G401 (cell line): ENCODE data around the gene DAPP1. TPM values are rescaled to one million over a fixed set of nuclear protein-coding genes. Genes with fewer than 3 reads are reported as not detected.
"Not testable (repeated sequence)": the region's sequence is repeated elsewhere in the genome, so short reads cannot be mapped to it uniquely, and the experiment has no call there.

ENCODE experiments used
- DNase-seq: peaks from one replicate; pipeline ENCODE4 v3.0.0-alpha.2; 2015; ENCODE audit warnings: low spot score
- in situ Hi-C: cut with HindIII; loops from 2 replicates; pipeline ENCODE4 v1.10.0; 2016; ENCODE audit warnings: low sequenced_read_pairs, mixed read lengths
- total RNA-seq: library from RNA; depleted of rRNA; stranded (reverse); fragments of >200 nt; shearing (Covaris generic); gene quantifications from 2 replicates; pipeline ENCODE4 v1.2.3, GENCODE V29; 2014

Gene DAPP1
- total RNA-seq, 1 experiment from 2014 or later: not detected

DNA sequence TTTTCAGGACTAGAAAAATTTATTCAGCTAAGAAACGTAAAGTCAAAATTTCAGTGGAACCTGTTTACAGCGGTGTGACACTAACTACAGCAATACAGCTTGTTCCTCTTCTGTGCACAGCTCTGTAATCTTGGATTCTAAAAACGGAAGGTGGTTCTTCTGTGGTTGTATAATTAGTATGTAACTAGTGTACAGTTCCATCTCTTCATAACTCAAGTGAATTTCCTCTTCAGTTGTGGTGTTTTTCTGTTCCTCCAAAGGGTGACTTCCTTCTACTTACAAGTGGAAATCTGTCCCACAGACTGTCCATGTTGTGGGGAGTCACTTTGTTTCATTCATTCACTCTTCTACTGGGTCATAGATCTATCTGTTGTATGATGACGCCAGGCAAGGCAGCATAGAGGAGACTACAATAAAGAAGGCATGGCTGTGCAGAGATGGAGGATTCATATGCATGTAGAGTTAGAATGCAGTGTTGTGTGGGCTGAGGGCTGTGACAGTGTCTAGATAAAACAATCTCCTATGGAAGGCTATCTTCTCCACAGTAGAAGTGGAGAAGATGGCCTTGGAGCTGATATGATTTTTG is 5.4 kb downstream of the DAPP1 start:
- in situ Hi-C loops: no loop called here
- DNase-seq: no peak

DNA sequence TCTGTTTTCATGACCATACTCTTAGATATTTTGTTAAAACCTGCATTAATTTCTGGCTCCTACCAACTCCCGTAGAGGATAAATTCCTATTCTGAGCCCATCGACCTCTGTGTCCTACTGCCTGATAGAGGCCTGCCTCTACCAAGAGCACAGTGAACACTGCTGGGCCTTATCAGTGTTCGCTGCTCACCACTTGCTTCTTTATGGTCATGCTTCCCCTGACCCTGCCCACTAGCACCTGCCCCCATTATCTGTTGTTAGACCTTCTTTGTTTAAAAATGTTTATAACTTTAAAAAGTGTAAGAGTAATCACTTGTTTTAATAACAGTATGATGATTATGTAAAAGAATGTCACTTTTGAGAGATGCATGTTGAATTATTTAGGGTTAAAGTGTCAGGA is 6.1 kb downstream of the DAPP1 start:
- no peak for DNase-seq
- in situ Hi-C loops: no loop called here

DNA sequence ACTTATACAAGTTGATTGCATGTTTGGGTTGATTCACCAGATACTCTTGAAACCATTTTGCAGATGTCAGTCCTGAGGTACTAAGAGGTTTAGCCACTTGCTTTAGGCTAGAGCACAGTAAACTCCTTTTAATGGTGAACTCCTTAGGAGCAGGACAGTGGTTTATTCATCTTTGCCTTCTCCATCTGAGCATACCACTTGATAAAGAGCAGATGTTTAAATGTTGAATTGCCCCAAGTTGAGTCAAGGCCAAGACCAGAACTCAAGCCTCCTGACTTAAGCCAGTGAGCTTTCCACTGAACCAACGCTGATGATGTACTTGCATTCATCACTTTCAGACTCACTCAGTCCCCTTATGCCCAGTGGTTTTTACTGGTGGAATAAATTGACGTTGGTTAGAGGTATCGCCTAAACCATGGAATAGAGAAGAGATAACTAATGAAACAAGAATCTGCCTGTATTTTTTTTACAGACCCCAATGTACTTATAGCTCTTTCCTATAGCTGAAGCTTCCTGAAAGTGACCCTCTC is 7.5 kb downstream of the DAPP1 start:
- no peak for DNase-seq
- in situ Hi-C loops: no loop called here

DNA sequence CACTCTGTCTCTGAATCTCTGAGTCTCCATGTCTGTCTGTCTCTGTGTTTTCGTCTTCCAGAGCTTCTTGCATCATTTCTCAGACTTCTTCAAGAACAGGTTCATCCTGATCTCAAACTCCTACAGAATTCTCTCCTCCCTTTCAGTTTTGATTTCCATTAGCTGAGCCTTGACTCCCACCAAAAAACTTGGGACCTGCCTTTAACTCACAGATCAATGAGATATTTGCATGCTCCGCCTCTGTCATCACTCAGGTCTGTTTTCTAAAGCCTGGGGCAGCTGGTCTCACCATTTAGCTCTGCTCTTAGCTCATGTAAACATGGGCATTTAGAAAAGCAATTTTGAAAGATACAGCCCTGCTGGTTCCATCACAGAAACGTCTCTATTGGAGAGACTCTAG is 8.6 kb downstream of the DAPP1 start:
- in situ Hi-C loops: no loop called here
- DNase-seq: no peak

DNA sequence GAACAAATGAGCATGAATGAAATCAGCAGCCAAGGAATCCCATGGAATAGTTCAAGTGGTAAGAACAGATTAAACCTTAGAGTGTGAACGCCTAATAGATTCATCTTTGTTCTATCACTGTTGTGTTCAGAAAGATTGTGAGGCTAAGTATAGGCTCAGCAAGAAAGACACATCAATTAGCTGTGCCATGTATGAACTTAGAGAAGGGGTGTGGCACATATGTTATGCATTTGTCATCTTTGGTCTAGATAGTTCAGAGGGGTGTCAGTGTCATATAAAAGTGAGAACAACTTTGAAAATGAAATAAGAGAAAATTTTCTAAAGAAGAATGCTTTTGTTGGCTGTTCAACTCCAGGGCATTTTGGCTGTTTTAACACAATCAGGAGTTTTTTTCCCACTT is 9.4 kb downstream of the DAPP1 start:
- in situ Hi-C loops: no loop called here
- DNase-seq: no peak

DNA sequence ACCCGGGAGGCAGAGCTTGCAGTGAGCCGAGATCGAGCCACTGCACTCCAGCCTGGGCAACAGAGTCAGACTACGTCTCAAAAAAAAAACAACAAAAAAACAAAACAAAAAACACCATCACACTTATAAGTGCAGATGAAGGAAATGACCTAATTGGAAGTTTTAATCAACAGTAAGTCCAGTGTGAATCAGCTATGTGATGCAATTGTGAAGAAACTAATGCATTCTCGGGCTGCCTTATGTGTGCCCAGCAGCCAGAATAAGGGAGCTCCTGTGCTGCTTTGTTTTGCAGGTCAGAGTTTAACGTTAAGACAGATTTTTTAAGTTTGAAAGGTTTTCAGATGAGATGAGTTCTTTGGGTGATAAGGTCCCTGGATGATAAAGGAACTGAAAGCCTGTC is 10.8 kb downstream of the DAPP1 start:
- in situ Hi-C loops: no loop called here
- no peak for DNase-seq

DNA sequence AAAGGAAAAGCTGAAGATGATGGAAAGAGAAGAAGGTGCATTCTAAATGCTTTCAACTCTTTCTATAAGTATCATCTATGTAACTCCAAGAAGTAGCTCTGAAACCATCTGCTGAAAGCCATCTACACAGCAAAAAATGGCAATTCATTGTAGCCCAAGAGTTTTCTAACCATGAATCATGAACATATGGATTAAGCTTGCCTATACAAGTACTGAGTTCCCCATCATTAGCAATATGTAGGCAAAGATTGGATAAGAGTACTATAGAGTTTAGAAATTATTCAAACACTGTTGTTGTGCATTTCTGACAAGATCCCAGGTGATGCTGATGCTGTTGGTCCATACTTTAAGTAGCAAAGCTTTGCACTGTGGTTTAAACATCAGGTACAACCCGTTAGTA is 11.2 kb downstream of the DAPP1 start:
- in situ Hi-C loops: no loop called here
- no peak for DNase-seq

DNA sequence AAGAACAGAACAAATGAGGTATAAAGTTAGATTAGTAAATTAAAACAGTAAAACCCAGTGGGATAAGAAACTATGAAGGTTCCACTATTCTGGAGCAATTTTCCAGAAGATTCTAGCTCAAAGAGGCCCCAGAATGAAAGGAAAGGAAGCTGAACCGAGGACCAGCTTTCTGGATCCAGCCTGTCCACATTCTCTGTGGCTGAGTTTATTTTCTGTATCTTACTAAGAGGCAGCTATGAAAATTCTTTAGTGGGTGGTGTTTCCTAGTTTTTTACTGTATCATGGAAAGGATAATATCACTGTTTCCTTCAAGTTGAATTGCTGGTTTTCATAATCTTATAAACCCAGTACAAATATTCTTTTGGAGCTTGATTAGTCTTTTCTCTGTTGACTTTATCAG is 11.8 kb downstream of the DAPP1 start:
- no peak for DNase-seq
- in situ Hi-C loops: no loop called here

DNA sequence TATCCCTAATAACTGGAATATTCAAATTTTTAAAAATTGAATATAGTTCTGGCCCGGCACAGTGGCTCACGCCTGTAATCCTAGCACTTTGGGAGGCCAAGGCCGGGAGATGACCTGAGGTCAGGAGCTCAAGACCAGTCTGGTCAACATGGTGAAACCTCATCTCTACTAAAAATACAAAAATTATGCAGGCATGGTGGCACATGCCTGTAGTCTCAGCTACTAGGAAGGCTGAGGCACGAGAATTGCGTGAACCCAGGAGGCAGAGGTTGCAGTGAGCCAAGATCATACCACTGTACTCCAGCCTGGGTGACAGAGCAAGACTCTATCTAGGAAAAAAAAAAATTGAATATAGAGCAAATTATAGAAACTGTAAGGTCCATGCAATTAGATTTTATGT is 13.4 kb downstream of the DAPP1 start:
- DNase-seq, in situ Hi-C loops: not testable (repeated sequence)

DNA sequence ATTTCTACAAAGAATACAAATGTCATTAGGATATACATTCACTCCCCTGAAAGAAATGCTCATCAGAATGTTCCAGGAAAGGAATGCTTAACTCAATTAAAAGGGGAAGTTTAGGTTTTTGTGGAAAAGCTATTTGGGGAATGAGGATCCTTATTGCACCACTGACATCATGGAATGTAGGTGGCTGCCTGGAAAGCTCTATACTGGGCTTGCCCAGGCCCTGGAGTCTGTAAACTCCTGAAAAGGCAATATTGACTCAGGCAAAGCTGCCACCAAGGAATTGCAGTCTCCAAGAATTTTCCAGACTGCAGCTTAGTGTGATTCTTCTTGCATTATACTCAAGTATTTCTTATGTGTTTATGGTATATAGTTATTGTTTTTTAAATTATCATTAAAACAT is 15.7 kb downstream of the DAPP1 start:
- DNase-seq: no peak
- in situ Hi-C loops: no loop called here

DNA sequence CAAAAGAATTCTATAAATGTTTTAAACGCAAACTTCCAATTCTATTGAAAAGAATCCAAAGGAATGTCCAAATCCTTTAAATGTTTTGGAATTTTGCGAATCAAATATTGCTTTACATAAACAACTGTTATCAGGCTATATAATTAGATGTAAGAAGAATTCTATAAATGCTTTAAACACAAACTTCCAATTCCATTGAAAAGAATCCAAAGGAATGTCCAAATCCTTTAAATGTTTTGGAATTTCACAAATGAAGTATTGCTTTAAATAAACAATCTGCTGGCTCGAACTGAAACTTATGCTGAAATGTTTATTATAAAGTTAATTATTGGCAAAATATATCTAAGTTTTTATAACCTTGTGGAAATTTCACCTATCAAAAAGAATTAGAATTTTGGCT is 16.1 kb downstream of the DAPP1 start:
- in situ Hi-C loops: no loop called here
- DNase-seq: no peak

DNA sequence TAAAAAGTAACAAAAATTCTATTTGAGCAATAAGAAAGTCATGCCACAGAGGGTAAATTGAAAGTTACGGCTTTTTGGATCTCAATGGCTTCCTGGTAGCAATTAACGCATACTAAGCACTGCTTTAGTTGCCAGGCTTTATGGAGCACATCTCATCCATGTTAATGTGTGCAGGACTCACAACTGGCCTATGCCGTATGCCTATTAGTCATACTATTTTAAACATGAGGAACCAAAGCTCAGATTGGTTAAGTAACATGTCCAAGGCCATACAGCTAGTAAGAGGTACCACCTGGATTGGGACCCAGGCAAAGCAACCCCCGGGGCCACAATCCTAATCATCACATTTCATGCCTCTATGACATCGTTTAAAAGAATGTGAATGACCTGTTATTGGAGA is 17.1 kb downstream of the DAPP1 start:
- in situ Hi-C loops: no loop called here
- DNase-seq: no peak

DNA sequence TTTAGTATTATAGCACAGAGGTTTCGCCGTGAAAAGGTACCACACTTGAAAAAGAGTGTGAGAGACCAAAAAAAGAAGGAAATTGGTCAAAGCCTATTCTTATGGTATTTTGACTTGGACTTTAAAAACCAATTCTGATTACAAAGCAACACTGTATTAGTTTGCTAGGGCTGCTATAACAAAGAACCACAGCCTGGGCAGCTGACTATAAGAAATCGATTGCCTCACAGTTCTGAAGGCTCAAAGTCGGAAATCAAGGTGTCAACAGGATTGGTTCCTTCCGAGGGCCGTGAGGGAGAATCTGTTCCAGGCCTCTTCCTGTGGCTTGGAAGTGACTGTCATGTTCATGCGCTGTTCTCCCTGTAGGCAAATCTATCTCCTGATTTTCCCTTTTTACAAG is 17.9 kb downstream of the DAPP1 start:
- DNase-seq: no peak
- in situ Hi-C loops: no loop called here

DNA sequence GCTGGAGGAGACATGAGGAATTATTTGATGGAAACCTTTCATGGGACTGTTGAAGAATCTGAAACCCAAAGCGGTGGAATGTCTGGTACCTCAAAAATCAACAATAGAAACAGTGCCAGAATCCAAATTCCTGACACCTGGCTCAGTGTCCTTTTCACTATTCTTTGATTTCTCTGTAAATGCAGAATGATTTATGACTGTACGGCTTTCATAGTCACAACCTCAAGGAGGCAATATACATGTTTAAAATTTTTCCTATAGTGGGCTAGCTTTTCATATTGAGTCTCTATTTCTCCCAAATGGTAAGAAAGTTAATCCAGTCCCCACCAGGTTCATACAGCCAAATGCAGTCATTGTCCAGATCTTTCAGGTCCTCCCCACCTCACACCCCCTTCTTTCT is 19.3 kb downstream of the DAPP1 start:
- in situ Hi-C loops: no loop called here
- no peak for DNase-seq

DNA sequence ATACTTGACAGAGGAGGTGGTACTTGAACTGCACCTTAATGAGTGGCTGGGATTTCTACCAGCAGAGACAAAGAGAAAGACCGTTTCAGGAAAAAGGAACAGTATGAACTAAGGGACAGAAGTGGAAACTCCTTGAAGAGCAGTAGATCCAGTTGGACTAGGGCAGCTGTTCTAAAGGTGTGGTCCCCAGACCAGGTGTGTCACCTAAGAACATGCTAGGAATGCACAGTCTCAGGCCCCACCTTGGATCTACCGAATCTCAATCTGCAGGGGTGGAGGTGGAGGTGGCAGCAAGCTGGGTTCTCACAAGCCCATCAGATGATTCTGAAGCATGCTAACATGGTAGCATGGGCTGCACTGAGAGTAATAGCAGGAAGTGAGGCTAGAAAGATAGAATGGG is 22.3 kb downstream of the DAPP1 start:
- DNase-seq: no peak
- in situ Hi-C loops: no loop called here

DNA sequence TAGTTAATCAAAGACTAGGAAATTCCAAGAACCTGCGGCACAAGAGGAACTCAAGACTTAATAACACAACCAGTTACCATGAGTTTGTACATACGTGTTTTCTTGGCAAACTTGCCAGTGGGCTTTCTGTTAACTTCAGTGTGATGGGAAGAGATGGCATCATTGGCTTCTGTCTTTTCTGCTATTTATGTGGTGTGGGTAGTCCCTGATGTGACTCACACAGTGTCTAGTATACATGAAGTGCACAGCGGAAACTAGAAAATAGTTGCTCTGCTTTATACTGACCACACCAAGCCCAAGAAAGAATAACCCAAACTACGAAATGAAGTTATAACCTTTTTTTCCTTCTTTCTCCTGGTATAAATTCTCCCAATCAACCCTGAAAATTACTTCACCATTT is 24.5 kb downstream of the DAPP1 start:
- DNase-seq: no peak
- in situ Hi-C loops: no loop called here

DNA sequence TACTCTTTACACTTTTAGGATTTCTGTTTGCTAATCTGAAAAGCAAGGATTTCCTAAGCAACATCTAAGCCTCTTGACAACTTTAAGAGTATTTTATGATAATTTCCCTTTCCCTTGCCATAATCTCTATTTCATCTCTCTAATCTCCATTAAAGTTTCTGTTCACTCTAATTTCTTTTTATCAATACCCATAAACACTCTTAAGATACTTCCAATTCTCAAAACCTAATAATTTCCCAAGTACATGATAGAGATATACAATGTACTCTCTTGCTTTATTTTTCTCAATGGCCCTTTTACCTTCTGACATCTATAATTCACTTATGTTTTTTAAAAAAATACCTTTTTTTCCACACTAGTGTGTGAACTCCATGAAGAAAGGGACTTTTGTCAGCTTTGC is 26.8 kb downstream of the DAPP1 start:
- in situ Hi-C loops: no loop called here
- DNase-seq: no peak

DNA sequence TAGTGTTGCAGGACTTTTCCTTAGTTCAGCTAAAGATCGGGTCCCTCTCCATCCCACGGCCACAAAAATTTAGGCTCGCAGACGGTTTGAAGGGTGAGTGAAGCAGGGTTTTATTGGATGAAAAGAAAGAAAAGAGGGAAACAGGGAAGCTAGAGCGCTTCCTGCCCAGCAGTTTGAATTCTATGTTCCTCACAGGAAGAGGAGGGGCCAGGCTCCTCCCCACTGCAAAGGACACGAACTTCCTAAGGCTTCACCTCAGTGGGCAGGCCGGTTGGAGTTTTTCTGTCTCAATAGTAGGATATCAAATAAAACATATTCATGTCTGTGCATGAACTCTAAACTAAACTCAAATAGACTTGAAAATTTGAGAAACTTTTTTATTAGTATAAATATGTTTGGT is 27.4 kb downstream of the DAPP1 start:
- in situ Hi-C loops: no loop called here
- DNase-seq: no peak

DNA sequence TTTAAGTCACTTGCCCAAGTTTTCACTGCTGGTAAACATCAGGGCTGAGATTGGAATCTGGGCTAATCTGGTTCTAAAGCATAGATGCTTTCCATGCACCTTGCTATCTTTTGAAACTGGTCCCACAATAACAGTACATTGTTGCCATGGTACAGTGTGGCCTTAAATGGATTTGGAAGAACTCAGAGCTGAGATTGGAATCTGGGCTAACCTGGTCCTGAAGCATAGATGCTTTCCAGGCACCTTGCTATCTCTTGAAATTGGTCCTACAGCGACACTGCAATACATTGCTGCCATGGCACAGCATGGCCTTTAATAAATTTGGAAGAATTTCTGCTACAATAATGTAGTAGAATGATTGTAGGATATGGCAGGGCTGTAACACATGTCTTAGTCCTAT is 28.6 kb downstream of the DAPP1 start:
- no peak for DNase-seq
- in situ Hi-C loops: no loop called here

DNA sequence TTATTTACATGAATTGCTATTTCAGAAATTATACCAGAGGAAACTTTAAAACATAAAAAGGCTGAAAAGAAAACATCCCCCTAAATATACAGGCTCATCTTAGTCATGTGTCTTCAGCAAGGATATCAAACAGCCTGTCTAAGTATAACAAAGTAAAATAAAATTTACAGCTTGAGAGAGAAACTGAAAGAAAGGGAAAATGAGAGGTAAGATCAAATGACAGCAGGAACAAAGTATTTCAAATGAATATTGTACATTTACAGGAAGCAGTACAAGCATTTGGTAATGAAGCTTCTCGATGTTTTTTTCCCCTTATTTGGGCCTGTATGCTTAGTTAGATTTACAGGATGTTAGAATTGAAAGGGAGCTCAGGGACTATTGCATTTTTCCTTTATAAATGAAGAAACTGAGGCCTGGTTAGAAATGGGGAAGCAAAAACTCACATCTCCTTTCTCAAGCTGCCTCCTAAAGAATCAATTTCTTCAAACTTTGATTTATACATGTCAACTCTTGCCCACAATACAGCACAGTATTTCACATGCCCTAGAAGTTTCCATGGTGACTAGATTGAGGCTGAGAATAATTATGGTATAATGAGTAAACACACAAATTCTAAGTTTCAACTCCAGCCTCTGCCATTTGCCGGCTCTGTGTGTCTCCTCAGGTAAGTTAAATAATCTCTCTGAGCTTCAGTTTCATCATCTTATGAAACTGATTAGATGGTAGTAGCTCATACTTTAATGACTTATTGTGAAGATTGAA is 29.3 kb downstream of the DAPP1 start:
- DNase-seq: no peak
- in situ Hi-C loops: no loop called here

DNA sequence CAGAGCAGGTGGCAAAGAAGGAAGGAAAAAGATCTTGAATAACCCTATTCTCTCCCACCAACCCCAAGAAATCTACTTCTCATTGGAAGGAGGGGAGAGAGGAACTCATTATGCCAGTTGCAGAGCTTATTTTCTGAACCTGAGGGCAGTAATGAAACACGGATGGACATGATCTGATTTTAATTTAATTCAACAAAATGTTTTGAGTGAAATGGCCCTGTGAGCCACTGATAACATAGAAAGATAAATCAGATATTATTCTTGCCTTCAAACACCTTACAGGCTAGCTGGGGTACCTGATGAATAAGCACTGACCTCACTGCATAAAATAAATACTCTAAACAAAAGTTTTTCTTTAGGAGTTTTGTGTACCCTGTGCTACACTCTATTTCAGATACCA is 30.3 kb downstream of the DAPP1 start:
- in situ Hi-C loops: no loop called here
- no peak for DNase-seq
